NCI-H774 (cell line): ENCODE results near the gene ZNF691.
"Not testable (repeated sequence)": the region's sequence is repeated elsewhere in the genome, so short reads cannot be mapped to it uniquely, and the experiment has no call there.

Experiments used
- DNase-seq: peaks from one replicate; lab custom pipeline; 2025; lab: John Stamatoyannopoulos, UW

ZNF691 gene

GRCh38 chr1:42832641-42833240 lies 13.7 kb upstream of the ZNF691 start:
- DNase-seq: no peak

- DNase-seq: no peak
Measured at GRCh38 chr1:42833981-42834380, 12.4 kb upstream of the ZNF691 start.

DNA sequence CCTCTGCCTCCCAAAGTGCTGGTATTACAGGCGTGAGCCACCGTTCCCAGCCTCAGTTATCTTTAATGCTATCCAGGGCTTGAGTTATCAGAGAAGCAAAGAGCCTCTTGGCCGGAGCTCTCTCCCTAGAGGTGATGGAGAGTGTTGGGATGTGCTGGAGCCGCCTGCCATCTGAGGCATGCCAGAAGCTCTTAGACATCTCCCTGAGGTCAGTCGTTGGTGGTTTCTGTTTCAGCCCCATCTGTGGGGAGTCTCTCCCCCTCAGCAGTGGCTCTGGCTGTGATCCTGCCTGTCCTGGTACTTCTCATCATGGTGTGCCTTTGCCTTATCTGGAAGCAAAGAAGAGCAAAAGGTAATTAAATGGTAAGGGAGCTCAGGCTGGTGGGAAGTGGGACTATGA lies 11.6 kb upstream of the ZNF691 start:
- no peak for DNase-seq

- no peak for DNase-seq
Measured at GRCh38 chr1:42835422-42835821, 11.0 kb upstream of the ZNF691 start.

GRCh38 chr1:42837709-42838108 lies 8.7 kb upstream of the ZNF691 start:
- no peak for DNase-seq

DNA sequence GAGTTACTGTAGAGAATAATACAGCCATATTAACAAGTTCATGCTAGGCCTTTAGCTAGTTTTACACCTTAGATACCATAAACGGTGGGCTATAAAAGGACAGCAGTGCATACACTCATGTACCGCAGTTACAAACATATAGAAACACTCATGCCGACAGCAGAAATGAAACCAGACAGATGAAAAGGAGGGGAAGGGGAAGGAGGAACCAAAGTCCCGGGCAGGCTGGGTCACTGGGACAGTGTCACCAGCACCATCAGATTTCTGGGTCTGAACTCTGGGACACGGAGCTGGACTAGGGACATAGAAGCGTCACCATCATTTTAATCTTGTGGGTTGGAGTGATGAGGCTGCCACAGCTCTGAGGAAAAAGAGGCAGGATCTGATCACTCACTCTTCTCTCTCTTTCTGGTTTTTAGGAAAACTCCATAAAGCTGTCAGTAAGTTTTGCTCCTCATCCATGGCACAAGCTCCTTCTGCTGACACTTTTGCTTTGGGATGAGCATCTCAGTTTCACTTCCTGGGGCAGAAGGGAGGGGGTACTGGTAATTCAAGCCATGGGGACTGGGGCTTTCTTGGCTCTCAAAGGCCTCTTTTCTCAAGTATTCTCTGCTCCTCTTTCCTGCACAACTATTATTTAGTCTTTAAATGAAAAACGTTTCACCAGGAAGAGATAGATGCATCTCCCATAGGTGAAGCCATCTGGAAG lies 7.8 kb upstream of the ZNF691 start:
- no peak for DNase-seq

GRCh38 chr1:42841010-42841409 lies 5.4 kb upstream of the ZNF691 start:
- DNase-seq: no peak

GRCh38 chr1:42841440-42842147 lies 4.8 kb upstream of the ZNF691 start:
- no peak for DNase-seq

- no peak for DNase-seq
Measured at GRCh38 chr1:42844592-42845140, 1.7 kb upstream of the ZNF691 start.

- no peak for DNase-seq
Measured at GRCh38 chr1:42845193-42845592, 1.2 kb upstream of the ZNF691 start.

DNA sequence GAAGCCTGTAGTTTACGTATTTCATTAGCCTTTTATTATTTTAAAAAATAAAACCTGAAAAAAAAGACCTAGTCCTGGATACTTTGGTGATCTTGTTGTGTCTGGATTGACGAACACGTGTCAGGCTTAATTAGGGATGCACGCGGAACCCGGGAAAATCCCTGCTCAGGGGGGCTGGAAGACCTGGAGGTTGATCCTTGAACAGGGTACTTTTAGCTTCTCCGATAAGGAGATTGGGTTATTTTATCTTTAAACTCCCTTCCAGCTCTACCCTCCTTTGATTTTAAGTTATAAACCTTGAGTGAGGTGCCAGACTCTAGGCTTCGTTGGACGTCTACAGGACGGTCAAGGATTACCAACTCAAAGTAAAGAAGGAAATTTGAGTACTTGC lies 552 bp upstream of the ZNF691 start:
- no peak for DNase-seq

- DNase-seq: no peak
Measured at GRCh38 chr1:42847111-42847595, 740 bp downstream of the ZNF691 start.

GRCh38 chr1:42847721-42848460 lies 1.5 kb downstream of the ZNF691 start:
- DNase-seq: no peak

GRCh38 chr1:42848823-42849537 lies 2.6 kb downstream of the ZNF691 start:
- no peak for DNase-seq

DNA sequence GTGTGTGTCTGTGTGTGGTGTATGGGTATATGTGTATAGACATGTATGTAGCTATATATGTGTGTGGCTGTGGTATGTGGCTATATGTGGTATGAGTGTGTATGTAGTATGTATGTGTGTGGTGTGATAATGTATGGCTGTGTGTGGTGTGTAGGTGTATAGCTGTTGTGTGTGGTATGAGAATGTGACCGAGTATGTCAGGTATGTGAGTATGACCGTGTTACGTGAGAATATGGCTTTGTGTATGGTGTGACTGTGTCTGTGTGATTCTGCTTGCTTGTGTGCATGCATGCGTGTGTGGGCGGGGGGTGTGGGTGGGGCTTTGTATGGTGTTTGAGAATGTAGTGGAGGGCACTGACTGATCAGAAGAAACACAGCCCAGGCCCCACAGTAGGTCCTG lies 3.5 kb downstream of the ZNF691 start:
- DNase-seq: no peak

DNA sequence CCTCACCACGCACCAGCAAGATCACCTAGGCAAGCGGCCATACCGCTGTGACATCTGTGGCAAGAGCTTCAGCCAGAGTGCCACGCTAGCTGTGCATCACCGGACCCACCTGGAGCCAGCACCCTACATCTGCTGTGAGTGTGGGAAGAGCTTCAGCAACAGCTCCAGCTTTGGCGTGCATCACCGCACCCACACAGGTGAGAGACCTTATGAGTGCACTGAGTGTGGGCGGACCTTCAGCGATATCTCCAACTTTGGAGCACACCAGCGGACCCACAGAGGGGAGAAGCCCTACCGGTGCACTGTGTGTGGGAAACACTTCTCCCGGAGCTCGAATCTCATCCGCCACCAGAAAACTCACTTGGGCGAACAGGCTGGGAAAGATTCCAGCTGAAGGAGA lies 5.0 kb downstream of the ZNF691 start:
- DNase-seq: no peak

DNA sequence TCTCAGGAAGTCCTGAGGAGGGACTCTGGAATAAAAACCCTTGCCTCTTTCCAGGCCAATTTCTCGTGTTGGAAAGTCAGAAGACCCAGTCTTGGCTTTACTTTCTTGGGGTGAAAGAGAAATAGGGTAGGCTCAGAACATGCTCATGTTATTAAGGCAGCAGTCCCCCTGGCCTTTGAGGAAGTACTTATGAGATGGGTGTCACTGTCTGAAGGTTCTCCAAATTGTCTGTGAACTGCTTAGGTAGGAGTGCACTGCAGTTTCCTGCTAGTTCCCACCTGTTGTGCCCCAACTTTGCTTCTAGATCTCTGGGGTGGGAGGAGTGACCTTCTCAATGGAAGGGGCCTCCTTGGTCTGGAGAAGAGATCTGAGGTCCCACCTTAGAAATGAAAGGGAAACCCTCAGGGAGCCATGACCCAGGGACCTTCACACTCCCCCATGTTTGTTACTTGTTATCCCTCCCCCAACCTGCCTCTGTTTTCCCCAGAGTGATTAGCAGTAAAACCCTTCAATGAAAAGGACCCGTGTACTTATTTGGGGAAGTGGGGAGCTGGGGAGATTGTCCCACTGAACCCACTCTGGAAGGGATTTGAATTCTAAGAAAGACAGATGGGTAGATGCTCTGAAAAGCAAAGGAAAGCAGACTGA lies 5.7 kb downstream of the ZNF691 start:
- no peak for DNase-seq

GRCh38 chr1:42852608-42852980 lies 6.2 kb downstream of the ZNF691 start:
- DNase-seq: no peak

DNA sequence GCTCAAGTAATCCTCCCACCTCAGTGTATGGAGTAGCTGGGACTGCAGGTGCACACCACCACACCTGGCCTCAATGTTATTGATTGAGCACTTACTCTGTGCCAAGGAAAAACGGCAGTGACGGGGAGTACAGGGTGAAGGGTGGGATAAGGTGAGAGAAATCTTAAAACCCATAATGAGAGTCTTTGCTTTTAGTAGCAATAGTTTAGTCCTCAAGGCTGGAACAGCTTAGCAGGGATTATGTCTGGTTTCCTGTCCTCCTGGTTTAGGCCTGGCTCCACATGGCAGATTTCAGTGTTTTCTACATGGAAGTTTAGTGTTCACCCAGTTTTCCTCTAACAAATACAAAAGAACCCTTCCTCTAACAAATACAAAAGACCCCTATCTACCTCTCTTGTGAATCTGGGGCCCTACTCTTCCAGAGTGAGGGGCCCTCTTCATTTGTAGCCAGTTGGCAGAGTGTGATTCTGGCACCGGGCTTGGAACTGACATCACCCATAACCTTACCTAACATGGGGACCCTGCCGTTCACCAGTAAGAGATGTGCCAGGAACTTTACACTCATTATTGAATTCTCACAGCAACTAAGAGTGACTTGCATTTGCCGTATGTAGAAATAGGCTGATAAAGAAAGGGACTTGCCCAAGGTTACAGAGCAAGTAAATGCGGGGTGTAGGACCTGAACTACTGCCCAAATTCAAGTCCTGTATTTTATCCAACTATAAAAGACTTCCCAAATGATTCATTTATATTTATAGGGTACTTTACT lies 6.9 kb downstream of the ZNF691 start:
- DNase-seq: no peak

DNA sequence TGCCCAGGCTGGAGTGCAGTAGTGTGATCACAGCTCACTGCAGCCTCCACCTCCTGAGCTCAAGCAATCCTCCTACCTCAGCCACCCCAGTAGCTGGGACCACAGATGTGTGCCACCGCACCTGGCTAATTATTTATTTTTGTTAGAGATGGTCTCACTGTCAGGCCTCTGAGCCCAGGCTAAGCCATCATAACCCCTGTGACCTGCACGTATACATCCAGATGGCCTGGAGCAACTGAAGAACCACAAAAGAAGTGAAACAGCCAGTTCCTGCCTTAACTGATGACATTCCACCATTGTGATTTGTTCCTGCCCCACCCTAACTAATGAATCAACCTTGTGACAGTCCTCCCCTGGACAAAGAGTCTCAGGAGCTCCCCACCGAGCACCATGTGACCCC lies 10.1 kb downstream of the ZNF691 start:
- DNase-seq: not testable (repeated sequence)
